ENCODE data around the gene DISC1.

DISC1 gene

DNA sequence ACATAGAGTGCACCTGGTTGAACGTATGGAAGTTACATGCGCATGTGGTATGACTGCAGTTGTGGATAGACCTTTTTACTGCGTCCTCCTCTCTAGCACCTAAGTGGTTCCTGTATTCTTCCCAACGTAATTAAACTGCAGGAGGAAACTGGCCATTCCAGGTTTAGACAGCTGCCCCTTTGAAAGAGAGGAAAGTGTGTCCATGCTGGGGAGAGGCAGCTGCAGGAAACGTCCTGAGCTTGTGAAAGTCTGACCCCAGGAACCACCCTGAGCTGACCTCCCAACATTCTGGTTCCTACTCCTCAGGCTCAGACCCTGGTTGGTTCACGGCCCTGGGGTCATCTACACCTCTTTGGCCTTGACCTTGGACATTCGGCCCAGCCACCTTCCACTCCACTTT, 309.3 kb downstream of the DISC1 start:
- H3K9me3 Mint-ChIP-seq = peaks cover 3% of the 10 kb centered on the region

DNA sequence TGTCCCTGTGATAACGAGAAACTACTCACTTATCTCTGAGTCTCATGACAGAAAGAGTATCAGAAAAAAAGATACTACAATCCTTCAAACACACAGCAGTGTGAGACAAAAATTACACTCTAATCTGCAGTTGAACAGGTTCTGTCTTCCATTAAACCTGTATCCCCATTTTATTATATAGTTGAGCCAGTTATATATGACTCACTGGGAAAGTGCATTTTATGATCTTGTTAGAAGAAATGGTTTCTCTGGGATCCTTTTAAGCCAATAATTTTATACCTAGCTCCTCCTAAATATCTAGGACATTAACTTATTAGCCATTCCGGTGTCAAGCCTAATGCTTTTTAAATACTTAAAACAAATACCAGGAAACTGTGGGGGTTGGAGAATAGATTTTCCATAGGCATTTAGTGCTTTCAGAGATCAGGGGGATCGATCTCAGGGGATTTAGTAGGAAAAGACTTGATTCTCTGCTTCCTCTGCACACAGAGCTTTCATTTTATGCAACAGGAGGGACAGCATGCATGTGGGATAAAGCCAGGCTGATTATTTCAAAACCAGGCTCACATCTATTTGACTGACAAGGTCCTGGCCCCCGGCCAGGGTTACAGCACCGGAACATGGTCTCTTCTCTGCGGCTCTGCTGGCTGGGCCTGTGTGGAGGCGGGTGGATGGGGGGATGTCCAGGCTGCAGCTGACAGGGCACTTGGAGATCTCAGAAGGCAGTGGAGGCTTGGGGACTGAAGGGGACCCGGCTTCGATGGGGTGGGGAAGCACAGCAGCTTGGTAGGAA, 310.6 kb downstream of the DISC1 start:
- Mint-ChIP-seq H3K4me1 (peaks cover 59% of the 10 kb centered on the region), H3K27ac (peak overlapping the region; percentile 24 to 59 (median 51)), H3K36me3 (ENCODE audit: low read depth) (no peaks in the 10 kb centered on the region), H3K4me3 (peak overlapping the region in 1 of 3 experiments; percentile 2), H3K9me3 (peaks cover 3% of the 10 kb centered on the region), H3K27me3 (ENCODE audit: low read depth) (peaks cover 32% of the 10 kb centered on the region)
- TF ChIP-seq, protein P1, sequence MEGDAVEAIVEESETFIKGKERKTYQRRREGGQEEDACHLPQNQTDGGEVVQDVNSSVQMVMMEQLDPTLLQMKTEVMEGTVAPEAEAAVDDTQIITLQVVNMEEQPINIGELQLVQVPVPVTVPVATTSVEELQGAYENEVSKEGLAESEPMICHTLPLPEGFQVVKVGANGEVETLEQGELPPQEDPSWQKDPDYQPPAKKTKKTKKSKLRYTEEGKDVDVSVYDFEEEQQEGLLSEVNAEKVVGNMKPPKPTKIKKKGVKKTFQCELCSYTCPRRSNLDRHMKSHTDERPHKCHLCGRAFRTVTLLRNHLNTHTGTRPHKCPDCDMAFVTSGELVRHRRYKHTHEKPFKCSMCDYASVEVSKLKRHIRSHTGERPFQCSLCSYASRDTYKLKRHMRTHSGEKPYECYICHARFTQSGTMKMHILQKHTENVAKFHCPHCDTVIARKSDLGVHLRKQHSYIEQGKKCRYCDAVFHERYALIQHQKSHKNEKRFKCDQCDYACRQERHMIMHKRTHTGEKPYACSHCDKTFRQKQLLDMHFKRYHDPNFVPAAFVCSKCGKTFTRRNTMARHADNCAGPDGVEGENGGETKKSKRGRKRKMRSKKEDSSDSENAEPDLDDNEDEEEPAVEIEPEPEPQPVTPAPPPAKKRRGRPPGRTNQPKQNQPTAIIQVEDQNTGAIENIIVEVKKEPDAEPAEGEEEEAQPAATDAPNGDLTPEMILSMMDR (IDR thresholded peaks at IDR 0.05; ENCODE audit: unreplicated experiment in 3 of 3) = no peak

More for the DNA sequence above, 309.3 kb downstream of the DISC1 start:
- Mint-ChIP-seq H3K4me1 (peaks cover 48% of the 10 kb centered on the region), H3K27ac (peak overlapping the region; percentile 5 to 16 (median 10)), H3K4me3 (no peak overlapping the region), H3K27me3 (ENCODE audit: low read depth) (peaks cover 32% of the 10 kb centered on the region), H3K36me3 (ENCODE audit: low read depth) (no peaks in the 10 kb centered on the region)
- TF ChIP-seq, protein P1 (IDR thresholded peaks at IDR 0.05; ENCODE audit: unreplicated experiment in 3 of 3) = no peak

DNA sequence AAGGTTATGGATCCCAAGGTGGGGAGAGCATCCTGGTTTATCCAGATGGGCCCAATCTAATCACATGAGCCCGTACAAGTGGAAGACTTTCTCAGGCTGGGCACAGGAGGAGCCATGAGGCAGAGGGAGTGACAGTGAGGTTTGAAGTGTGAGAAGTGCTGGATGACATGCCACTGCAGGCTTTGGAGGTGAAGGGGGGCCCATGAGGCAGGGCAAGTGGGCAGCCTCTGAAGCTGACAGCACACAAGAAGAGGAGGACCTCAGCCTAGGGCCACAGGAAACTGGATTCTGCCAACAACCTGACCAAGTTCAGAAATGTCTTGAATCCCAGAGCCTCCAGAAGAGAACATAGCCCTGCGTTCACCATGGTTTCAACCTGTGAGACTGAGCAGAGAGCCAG, 311.6 kb downstream of the DISC1 start:
- Mint-ChIP-seq H3K4me3 (no peak overlapping the region), H3K4me1 (peaks cover 59% of the 10 kb centered on the region), H3K36me3 (ENCODE audit: low read depth) (peaks cover 3% of the 10 kb centered on the region)

DNA sequence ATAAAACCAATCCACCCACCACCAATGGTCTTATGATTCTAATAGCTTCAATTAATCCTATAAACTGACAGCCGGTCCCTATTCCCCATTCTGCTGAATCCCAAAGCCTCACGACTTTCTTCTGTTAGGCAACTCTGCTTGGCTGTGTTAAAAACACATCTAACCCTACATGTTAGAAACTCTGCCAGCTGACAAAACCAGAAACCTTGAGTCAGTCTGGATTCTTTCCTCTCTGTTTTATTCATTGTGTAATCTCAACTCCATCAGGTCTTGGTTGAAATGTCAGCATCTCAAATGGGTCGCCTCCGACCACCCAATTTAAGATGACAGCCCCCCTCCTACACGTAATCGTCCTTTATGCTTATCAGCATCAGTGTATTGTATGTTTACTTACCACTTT, 312.1 kb downstream of the DISC1 start:
- Mint-ChIP-seq H3K9me3 (peaks cover 3% of the 10 kb centered on the region), H3K27ac (no peak overlapping the region), H3K4me3 (no peak overlapping the region), H3K4me1 (peaks cover 59% of the 10 kb centered on the region), H3K27me3 (ENCODE audit: low read depth) (peaks cover 39% of the 10 kb centered on the region), H3K36me3 (ENCODE audit: low read depth) (peaks cover 3% of the 10 kb centered on the region)
- TF ChIP-seq, protein P1 (IDR thresholded peaks at IDR 0.05; ENCODE audit: unreplicated experiment in 3 of 3) = no peak

More for the DNA sequence above, 311.6 kb downstream of the DISC1 start:
- Mint-ChIP-seq H3K27me3 (ENCODE audit: low read depth) (peaks cover 37% of the 10 kb centered on the region), H3K9me3 (peaks cover 3% of the 10 kb centered on the region), H3K27ac (peak overlapping the region in 1 of 3 experiments; percentile 59)
- TF ChIP-seq, protein P1 (IDR thresholded peaks at IDR 0.05; ENCODE audit: unreplicated experiment in 3 of 3) = no peak

DNA sequence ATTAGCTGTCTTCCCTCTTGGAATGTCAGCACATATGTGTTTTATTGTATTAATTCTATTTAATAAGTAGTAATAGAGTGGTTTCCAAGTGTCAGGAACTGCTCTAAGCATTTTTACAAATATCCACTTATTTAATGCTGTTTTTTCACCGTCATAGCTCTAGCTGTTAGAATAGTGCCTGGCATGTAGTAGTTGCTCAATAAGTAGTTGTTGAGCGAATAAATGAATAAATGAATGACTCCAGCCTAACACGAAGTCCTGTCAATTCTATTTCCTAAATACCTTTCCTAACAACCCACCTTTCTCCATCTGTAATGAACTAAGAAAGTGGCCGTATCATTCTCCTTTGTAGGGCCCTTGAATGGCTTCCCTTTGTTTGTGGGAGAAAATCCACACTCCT, 312.5 kb downstream of the DISC1 start:
- TF ChIP-seq, protein P1 (IDR thresholded peaks at IDR 0.05; ENCODE audit: unreplicated experiment in 3 of 3) = no peak

DNA sequence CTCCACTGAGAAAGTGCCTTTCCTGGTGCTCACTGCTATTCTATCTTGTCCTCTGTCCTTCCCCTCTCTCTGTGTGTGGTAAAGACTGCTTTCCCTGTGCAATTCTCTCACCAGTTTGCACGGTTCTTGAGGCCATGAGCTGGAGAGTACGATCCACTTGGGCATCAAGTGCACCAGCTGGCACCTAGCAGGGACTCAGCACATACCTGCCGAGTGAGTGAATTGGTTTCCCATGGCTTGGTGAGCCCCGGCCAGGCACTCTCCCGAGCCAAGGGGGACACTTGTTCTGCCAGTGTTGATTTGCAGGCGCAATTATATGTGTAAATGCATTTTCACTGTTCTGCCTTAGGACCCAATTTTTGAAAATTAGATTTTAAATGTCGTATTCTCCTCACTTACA, 313.5 kb downstream of the DISC1 start:
- Mint-ChIP-seq H3K4me1 (peaks cover 46% of the 10 kb centered on the region), H3K4me3 (no peak overlapping the region), H3K9me3 (peaks cover 3% of the 10 kb centered on the region), H3K27ac (no peak overlapping the region), H3K36me3 (ENCODE audit: low read depth) (peaks cover 3% of the 10 kb centered on the region), H3K27me3 (ENCODE audit: low read depth) (peaks cover 43% of the 10 kb centered on the region)
- TF ChIP-seq, protein P1 (IDR thresholded peaks at IDR 0.05; ENCODE audit: unreplicated experiment in 3 of 3) = no peak

More for the DNA sequence above, 312.5 kb downstream of the DISC1 start:
- no peak overlapping the region for H3K4me3 Mint-ChIP-seq
- peak overlapping the region in 1 of 3 experiments; percentile 49 for H3K27ac Mint-ChIP-seq
- peaks cover 56% of the 10 kb centered on the region for H3K4me1 Mint-ChIP-seq
- H3K36me3 Mint-ChIP-seq (ENCODE audit: low read depth) = peaks cover 3% of the 10 kb centered on the region
- peaks cover 3% of the 10 kb centered on the region for H3K9me3 Mint-ChIP-seq
- H3K27me3 Mint-ChIP-seq (ENCODE audit: low read depth) = peaks cover 39% of the 10 kb centered on the region

All from nephron (organoid).